CD4-positive, alpha-beta T cell treated with Interleukin-4 for 1 hour (primary cell): ENCODE results near the gene SLC41A3.
"Not testable (repeated sequence)": the region's sequence is repeated elsewhere in the genome, so short reads cannot be mapped to it uniquely, and the experiment has no call there.

ENCODE experiments used
- DNase-seq, 2 donors: peaks; one replicate each; pipeline ENCODE4 v3.0.0-alpha.2; 2020 to 2022

The SLC41A3 gene

DNA sequence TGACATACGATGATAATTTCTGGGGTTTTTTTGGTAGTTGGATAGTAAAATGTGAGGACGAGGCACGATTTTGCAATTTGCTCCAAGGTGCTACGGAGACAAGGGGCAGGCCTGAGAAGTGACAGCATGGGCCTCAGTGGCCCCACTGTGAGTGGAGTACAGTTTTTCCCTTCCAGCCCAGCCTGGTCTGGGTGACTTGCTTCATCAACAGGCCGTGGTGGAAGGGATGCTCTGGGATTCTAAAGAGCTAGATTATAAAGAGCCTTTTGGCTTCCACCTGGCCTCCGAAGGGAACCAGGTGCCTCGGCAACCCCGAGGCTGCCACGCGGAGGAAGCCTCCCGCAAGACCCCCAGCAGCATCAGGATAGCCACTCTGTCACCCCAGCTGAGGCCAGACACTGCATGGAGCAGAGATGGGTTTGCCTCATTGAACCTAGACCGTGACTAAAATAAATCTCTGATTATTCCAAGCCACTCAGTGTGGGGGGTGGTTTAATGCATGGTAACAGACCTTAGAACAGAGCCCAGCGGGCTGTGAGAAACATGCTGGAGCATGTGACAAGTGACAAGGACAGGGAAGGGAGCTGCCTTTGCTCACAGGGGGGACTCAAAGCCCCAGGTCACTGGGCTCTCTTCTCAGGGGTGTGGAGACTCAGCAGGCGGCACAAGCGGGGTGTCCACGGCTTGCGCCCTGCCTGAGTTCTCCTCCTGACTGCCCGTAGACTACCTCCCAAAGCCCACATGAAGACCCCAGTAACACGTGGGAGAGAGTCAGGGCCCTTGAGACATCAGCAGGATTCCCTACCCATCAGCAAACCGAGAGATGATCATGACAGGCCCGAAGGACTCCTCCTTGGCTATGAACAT lies 22.6 kb upstream of the SLC41A3 start:
- DNase-seq: peak in 1 of 2 donors; percentile 3

DNA sequence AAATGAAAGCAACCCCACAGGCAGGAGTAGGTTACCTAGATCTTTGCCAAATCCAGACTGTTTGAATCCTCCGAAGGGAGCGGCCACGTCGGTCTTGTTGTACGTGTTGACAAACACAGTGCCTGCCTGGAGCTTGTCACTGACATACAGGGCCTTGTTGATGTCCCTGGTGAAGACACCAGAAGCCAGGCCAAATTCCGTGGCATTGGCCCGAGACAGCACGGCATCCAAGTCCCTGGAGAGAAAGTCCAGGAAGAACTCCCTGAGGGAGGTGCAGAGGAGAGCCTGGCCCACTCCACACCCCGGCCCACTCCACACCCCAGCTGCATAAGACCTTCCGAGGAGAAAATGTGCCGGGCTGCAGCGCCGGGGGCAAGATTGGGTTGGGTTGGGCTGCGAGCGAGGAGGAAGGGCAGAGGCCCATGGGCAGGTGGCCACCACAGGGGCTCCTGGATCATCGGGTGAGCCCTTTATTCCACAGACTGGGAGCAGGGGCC lies 21.8 kb upstream of the SLC41A3 start:
- DNase-seq: no peak

DNA sequence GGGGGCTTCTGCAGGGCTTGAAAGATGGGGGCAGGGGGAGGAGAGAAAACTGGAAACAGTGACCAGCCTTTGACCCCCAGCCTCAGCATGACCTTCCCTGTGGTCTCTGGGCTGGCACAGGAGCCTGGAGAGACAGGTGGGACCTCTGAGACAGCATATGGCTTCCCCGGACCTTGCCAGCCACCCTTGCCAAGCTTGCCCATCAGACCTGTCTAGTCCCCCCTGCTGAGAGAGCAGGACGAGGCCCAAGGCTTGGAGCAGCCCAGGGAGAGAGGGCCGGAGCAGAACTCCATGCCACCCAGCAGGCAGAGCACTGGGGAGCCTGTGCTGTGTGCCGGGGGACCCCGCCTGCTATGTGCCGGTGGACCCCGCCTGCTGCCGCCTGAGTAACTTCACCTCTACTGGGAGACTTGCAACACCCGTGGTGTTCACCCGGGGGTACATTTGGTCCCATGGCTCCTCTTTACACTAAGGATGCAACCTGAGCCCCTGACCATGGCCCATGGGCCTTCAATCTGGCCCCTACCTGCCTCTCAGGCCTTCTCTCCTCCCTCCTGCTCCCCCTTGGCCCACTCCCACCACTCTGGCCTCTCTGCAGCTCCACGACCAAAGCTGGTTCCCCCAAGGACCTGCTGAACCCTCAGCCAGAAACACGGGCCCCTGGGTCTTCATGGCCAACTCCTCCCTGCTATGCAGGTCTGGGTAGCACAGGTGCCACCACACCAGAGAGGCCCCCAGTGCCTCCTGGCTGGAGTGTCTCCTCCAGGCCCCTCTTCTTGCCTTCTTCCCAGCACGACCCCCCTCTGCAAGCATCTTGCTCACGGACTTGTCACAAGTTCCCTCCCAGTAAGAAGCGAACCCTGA lies 21.1 kb upstream of the SLC41A3 start:
- no peak for DNase-seq

DNA sequence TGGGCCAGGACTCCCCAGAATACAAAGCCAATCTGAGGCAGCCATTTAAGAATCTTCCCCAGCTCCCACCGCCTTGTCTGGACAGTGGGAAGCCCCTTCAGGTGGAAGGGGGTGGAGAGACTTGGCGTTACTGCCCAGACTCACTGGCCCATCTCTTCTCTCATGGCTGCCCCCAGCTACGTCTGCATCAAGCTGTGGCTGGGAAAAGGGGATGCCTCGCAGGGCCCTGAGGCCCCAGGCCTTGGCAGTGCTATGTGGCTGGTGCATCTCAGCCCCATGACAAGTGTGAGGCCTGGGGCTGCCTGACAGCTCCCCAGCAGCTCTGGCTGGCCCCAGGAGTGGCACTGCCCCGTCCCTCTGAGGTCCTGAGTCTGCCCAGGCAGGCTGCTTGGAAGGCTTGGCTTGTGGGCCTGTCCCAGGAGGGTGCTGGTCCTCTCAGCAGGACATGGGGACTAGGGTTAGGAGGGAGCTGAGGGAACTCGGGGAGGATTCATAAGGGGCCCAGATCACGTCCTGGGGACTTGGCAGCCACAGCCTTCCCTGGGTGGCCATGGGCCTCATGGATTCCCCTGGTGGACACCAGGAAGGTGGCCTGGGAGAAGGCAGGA lies 20.2 kb upstream of the SLC41A3 start:
- DNase-seq: no peak

DNA sequence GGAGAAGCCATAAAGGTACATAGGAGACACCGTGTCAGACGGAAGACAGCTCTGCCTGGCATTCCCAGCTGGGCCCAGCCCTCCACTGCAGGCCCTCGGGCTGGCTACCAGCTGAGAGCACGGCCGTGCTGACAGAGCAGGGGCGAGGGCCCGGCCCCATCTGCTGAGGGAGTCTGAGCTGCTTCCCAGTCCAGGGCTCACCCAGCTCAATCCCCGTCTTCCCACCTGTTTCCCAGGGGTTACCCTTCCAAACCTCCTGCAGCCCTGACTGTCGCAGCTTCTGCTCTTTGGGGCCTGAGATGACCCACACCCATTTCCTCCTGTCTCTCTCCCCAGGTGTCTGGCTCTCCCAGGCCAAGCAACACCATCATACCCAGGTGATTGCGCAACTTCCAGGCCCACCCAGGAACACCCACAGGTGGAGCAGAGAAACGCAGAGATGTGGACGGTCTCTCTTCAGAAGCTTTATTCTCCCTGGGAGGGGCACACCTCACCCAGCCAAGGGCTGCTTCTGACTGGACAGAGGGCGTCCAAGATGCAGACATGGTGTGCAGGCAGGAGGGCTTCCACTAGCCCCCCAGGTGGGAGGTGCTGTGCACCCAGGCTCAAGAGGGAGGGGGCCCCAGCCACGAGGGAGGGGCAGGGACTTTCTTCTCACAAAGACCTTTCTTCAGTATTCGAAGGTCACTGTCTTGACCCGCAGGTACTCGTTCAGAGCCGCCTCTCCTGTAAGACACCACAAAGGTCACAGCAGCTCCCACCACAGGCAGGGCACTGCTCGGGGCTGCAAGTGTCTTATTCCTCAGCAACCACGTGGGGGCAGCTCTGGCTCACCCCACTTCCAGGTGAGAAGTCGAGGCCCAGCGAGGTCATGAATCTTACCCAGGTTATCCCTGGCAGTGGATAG lies 19.4 kb upstream of the SLC41A3 start:
- DNase-seq: no peak

DNA sequence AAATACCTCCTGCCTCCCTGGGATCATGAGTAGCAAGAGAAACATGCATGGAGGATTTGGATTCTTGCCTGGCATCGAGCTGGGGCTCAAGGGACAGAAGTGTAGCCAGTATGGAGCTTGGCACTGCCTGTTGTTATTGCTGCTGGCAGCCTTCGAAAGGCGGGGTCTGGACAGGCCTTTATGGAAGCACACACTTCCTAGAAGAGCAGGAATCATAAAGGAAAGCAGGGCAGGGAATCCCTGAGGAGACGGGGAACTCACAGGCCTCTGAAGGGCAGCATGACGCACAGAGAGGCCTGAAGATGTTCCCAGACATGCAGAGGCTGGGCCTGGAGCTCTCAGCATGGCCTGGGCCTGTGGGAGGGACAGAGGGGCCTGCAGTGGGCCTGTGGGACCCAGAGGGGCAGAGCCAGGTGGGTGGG lies 18.6 kb upstream of the SLC41A3 start:
- no peak for DNase-seq

DNA sequence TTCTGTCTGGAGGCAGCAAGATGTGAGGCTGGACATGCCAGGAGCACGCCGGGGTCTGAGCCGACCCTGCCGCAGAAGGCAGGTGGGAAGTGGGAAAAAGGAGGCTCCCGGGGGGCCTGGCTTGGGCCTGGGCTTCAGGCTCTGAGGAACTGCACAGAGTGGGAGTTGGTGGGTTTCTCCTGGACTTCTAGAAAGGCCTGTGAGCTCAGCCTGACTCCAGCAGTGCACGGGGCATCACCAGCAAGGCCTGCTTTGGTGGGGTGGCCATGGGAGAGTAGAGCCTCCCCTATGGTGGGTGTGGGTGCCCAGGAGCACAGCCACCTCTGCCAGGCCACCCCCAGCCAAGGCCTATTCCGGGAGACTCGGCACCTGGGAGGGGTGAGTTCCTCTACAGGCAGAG lies 18.1 kb upstream of the SLC41A3 start:
- no peak for DNase-seq

DNA sequence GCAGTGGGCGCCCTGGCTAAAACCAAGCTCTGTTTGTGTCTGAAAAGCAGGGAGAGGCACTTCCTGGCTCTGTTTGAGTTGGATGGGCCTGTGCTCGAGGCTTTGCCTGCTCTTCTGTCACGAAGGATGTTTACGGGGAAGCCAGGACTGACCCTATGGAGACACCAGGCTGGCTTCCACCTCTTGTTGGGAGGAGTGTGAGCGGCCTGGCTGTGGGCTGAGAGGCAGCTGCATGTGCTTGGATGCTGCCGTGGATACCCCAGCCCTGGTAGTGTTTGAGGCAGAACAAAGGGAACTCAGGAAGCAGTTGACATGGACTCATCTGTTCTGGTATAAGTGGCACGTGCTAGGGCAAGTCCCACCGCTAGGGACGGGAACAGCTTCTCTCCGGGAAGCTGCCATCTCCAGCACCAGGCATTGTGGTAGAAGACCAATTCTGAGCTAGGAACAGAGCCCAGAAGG lies 17.6 kb upstream of the SLC41A3 start:
- DNase-seq: no peak

DNA sequence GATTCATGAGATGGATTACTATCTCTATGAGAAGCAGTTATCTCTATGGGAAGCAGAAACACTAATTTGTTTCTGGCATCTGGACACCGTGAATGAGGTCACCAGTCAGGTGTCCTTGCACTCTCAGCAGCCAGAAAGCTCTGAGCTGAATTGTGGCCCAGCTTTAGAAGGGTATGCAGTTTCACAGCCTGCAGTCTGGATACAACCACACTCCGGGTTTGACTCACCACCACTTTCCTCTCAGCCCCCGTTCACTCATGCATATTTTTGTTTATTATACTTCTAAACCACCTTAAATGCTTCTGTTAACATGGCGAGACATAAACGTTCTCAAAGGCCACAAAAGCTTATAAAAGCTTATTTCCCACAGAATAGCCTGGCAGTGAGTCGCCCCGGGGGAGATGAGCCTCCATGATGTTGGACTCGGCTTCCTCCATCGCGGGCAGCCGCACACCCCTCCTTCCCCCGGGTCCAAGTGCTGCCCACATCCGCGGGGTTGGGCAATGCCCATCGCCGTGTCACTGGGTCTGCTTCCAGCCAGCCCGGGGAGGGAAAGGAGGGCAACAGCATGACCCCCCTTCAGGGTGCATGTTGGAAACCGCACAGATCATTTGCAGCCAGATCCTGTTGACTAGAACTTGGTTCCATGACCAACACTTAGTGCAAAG lies 16.8 kb upstream of the SLC41A3 start:
- DNase-seq: no peak

DNA sequence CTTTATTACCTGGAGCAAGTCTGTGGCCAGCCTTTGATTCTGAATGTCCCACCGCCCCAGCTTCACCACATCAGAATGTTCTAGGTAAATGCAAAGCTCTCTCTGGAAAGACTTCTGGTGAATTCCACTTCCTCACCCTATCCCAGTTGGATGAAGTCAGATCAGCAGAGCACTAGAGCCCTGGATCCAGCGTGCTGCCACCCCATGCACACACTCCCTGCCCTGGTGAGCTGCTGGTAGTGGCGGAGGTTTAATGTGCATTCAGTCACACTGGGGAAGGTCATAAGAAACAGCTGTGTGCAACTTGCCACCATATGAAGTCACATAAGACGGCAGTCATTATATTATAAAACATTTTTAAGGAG lies 16.3 kb upstream of the SLC41A3 start:
- no peak for DNase-seq

DNA sequence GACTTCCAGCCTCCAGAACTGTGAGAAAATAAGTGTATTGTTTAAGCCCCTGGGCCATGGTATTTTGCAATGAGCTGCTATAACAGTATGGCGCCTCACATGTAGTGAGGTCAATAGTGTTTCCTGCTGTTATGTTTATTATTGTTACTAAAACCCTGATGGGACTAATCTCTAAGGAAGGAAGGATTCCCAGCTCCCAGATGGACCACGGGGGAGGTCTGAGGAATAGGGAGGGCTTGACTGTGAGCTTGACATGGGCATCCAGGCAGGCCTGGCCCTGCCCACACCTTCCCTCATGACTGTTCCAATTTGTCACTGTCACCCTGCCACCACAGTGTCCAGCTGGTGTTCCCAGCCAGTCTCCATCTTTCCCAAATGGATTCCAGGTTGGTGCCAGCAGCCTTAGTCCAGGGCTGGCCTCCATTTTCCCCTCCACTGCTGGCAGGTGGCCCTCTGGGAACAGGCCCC lies 14.5 kb upstream of the SLC41A3 start:
- DNase-seq: no peak

DNA sequence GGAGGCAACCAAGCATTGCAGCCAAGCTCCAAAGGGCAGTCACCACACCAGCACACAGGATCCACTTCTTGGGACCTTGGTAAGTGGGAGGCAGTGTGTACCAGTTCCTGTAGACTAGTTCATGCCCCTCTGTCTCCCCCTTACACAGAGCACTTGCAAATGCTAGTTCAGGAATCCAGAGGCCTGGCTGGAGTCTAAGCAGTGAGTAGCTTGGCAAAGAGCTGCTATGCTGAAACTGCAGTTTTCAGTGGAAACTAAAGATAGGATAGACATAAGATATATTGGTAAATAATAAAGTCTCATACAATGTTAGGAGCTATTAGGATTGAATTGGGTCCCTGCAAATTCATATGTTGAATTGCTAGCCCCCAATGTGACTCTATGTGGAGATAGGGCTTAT lies 13.9 kb upstream of the SLC41A3 start:
- DNase-seq: no peak

DNA sequence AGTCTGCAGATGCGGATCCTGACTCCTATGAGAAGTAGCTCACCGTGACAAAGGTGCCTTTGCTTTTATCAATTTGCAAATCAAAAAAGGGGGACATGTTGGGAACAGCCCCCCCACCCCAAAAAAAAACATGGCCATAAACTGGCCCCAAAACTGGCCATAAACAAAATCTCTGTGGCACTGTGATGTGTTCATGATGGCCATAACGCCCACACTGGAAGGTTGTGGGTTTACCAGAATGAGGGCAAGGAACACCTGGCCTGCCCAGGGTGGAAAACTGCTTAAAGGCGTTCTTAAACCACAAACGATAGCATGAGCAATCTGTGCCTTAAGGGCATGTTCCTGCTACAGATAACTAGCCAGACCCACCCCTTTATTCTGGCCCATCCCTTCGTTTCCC lies 12.3 kb upstream of the SLC41A3 start:
- not testable (repeated sequence) for DNase-seq

DNA sequence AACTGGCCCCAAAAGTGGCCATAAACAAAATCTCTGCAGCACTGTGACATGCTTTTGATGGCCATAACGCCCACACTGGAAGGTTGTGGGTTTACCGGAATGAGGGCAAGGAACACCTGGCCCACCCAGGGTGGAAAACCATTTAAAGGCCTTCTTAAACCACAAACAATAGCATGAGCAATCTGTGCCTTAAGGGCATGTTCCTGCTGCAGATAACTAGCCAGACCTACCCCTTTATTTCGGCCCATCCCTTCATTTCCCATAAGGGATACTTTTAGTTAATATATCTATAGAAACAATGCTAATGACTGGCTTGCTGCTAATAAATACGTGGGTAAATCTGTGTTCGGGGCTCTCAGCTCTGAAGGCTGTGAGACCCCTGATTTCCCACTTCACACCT lies 8.2 kb upstream of the SLC41A3 start:
- DNase-seq: not testable (repeated sequence)

DNA sequence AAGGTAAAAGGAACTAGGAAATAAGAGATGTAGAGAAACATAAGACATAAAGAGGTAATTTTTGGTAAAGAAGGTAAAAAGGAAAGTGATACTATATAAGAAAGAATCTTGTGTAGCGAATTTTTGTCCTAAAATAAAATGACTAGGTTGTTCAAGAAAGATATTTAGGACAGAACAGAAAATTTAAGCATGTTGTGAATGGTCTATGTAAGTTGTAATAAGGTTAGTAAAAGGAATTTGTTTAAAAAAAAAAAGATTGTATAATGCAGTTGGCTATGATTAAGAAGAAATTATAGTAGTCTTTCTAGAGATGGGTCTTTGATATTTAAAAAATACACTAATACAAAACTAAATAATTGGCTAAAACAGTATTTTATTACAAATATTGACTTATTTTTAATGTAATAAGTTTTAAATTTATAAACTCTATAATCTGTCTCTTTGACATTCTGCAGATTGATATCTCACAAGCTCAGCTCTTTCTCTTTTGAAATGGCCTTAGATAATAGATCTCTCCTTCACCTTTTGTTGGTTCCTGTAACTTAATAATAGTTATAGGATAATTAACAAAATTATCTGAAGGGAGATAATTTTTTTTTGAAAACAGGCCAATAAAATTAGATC lies 3.7 kb upstream of the SLC41A3 start:
- DNase-seq: no peak

DNA sequence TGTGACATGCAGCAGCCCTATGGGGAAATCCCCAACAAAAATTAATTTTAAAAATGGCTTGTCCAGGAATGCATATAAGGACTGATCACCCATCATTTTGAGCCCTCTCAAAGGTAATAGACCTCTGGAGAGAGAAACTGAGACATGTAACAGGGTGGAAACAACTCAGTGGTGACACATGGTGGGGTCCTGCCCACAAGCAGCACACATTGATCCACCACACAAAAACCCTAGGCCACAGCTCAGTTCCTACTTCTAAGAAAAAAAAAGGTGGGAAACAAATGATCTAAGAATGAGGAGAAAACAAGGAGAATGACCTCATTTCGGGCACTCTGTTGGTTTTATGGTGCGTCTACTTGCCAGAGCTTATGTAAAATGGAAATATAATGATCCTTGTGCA lies 1.9 kb upstream of the SLC41A3 start:
- peak in 1 of 2 donors; percentile 17 for DNase-seq

DNA sequence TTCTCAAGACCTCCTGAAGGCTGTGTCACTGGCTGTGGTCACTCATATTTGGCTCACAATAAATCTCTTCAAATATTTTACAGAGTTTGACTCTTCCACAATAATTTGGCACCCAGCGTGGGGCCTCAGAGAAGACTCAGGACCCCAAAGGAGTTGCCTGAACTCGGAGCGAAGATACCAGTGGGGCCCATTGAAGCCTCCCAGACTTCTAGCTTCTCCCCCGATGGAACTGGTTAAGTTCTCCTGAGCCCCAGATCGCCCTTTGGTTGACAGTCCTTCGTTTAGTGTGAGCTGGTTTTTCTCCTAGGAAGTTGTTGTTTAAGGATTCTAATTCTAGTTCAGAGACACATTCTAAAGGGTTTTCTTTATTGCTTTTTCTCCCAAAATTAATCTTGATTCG lies 1.4 kb upstream of the SLC41A3 start:
- no peak for DNase-seq

DNA sequence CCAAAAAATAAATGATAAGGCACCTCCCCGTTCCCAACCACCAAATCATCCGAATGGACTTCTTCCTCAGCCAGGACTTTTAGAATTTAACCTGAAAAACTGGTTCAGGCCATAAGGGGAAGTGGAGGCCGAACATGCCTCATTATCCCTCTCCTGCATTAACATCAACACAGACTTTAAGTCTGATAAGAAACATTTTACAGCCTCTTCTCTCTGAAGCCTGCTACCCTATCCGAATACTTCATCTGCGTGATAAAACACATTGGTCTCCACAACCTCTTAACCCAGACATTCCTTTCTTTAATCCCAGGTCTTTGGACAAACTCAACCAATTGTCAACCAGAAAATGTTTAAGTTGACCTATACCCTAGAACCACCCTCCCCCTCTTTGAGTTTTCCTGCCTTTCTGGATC lies 850 bp upstream of the SLC41A3 start:
- no peak for DNase-seq

DNA sequence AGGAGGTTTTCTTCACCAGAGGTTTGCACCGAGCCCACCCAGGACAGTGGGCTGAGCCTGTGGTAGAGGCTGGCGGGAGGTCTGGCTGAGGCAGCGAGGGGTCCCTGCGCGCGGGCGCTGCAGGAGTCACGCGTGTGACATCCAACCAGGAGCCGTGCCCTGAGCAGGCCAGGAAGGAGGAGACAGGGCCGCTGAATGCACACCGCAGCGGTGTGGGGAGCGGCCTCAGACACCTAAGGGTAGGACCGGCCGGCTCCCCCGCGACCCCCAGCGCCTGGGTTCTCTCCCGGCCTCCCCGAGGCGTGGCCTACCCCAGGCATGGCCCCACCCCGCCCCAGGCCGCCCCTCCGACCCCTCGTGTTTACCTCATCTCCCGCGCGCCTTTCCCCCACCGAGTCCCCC lies 412 bp downstream of the SLC41A3 start:
- DNase-seq: peak in 1 of 2 donors; percentile 25

DNA sequence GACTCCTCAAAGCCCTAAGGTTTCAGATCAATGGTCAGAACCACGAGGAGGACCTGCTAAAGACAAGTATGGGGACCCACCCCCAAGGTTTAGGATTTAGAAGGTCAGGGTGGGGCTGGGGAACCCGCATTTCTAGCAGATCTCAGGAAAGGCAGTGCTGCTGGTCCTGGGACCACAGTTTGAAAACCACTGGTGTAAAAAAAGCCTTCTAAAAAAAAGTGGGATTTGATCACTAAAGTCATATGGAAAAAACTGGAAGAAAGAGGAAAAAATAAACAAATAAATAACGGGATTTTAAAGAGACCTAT lies 832 bp downstream of the SLC41A3 start:
- no peak for DNase-seq
